SK-N-DZ (cell line): ENCODE measurements around the gene RAB5IF. TPM values are rescaled to one million over a fixed set of nuclear protein-coding genes. Genes with fewer than 3 reads are reported as not detected.
A peak's percentile ranks its signal among the peaks of the same experiment; 100 is the strongest.
"Not testable (repeated sequence)": the region's sequence is repeated elsewhere in the genome, so short reads cannot be mapped to it uniquely, and the experiment has no call there.

Source experiments
- DNase-seq: peaks from one replicate; pipeline ENCODE4 v3.0.0-alpha.2; 2015; ENCODE audit warnings: low spot score
- polyA plus RNA-seq, 2 experiments: library from polyadenylated mRNA; depleted of rRNA; stranded (reverse); fragments of >200 nt; gene quantifications; 2 replicates each; pipeline ENCODE4 v1.2.3, GENCODE V29; 2014

The RAB5IF gene, protein sequence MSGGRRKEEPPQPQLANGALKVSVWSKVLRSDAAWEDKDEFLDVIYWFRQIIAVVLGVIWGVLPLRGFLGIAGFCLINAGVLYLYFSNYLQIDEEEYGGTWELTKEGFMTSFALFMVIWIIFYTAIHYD
- polyA plus RNA-seq (2014; cell fraction: cytosol; rRNA removed), result 235 and 276 TPM in 2 replicates
- 196 and 215 TPM in 2 replicates for polyA plus RNA-seq (2014; cell fraction: nucleus; rRNA removed)

DNA sequence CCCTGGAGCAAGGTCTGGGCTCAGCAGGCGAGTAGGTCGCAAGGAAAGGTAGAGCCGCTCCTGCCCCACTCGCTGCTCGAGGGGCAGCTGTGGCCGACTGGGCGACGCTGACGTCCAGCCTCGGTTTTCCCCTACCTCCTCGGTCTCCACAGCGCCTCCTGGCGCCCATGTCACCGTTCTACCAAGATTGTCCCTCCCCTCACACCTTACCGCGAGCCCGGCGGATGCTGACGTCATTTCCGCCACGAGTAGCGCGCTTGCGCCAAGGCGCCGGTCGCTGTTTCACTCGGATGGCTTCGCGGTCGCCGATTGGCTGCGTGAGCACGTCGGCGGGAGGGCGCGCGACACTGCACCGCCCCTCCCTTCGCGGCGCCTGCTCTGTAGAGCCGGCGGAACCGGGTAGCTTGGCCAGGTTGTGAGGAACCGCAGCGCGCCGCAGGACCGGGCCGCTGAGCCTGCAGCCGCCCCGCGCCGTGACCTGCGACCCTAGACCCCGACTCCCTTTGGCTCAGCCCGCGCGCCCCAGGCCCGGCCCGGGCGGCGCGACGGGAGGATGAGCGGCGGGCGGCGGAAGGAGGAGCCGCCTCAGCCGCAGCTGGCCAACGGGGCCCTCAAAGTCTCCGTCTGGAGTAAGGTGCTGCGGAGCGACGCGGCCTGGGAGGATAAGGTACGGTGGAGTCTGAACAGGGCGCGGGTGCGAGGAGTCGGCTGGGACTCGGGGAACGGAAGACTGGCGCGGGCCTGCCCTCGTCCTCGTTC is at the start of gene RAB5IF:
RAB5IF (plus strand) TSS at position 381 of the 759 bp plus-strand sequence; CDS start at position 554, 173 bp downstream.
- DNase-seq, result peak; percentile 100

DNA sequence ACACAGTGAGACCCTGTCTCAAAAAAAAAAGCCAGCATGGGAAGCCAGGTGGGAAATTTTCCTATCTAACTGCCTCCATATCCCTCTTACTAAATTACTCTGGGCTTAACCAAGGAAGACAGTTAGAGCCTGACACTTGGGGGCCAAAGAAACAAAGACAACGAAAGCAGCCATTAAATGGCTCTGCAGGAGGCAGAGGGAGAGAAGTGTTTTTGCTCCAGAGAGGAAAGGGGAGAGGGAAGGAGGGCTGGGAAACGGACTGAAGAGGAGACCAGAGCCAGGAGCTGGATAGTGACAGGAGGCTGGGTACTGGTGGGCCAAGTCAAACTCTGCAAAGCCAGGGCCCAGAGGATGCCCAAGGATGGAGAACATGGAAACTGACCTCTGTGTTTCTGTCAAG is 42.9 kb upstream of the RAB5IF start:
- no peak for DNase-seq

DNA sequence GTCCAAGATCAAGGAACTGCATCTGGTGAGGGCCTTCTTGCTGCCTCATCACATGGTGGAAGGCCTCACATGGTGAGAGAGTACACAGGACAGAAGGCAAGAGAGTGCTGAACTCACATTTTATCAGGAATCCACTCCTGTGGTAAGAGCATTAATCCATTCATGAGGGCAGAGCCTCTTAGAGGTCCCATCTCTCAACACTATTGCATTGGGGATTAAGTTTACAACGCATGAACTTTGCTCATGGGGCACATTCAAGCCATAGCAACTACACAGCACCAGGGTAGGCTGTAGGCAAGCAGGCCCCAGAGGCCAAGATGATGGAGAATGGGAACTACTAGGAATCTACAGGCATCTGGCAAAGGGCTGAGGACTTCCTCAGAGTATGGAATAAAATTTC is 42.2 kb upstream of the RAB5IF start:
- DNase-seq, result no peak

DNA sequence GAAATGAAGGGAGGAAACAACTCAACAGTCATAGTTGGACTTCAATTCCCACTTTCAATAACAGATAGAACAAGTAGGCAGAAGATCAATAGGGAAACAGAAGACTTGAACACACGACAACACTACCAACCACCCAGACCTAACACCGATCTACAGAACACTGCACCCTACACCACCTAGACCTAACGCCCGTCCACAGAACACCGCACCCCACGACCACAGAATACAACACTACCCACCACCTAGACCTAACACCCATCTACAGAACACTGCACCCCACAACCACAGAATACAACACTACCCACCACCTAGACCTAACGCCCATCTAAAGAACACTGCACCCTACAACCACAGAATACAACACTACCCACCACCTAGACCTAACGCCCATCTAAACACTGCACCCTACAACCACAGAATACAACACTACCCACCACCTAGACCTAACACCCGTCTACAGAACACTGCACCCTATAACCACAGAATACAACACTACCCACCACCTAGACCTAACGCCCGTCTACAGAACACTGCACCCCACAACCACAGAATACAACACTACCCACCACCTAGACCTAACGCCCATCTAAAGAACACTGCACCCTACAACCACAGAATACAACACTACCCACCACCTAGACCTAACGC is 41.4 kb upstream of the RAB5IF start:
- not testable (repeated sequence) for DNase-seq

DNA sequence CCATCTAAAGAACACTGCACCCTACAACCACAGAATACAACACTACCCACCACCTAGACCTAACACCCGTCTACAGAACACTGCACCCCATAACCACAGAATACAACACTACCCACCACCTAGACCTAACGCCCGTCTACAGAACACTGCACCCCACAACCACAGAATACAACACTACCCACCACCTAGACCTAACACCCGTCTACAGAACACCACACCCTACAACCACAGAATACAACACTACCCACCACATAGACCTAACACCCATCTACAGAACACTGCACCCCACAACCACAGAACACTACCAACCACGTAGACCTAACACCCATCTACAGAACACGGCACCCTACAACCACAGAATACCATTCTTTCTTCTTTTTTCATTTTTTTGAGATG is 40.9 kb upstream of the RAB5IF start:
- not testable (repeated sequence) for DNase-seq

DNA sequence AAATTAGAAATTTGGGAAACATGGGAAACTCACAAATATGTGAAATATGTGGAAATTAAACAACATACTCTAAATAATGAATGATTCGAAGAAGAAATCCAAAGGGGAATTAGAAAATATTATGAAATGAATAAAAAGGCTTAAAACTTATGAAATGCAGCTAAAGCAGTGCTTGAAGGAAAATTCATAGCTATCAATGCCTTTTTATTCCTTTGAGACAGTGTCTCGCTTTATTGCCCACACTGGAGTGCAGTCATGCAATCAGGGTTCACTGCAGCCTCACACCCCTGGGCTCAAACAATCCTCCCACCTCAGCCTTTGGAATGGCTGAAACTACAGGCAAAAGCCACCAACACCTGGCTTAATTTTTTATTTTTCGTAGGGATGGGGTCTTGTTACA is 40.1 kb upstream of the RAB5IF start:
- no peak for DNase-seq

DNA sequence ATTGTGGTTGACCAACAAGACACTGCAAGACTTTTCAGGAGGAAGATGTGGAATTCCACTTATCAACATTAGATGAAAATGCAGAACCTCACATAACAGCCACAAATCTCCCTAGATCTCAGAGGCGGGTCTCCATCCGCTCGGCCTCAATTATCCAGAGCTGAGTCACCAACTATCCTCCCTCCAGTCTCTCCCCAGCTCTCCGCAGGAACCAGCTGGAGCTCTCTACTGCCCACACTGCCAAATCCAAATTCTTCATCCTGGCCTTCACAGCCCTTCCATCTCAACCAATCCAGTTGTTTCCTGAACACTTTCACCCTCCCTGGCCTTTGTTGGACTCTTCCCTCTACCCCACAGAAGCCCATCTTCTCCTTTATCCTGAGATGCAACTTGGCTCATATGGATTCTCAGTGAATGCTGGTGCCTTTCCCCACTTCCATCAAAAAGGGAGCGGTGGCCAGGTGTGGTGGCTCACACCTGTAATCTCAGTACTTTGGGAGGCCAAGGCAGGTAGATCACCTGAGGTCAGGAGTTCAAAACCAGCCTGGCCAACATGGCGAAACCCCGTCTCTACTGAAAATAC is 35.6 kb upstream of the RAB5IF start:
- DNase-seq, result no peak

DNA sequence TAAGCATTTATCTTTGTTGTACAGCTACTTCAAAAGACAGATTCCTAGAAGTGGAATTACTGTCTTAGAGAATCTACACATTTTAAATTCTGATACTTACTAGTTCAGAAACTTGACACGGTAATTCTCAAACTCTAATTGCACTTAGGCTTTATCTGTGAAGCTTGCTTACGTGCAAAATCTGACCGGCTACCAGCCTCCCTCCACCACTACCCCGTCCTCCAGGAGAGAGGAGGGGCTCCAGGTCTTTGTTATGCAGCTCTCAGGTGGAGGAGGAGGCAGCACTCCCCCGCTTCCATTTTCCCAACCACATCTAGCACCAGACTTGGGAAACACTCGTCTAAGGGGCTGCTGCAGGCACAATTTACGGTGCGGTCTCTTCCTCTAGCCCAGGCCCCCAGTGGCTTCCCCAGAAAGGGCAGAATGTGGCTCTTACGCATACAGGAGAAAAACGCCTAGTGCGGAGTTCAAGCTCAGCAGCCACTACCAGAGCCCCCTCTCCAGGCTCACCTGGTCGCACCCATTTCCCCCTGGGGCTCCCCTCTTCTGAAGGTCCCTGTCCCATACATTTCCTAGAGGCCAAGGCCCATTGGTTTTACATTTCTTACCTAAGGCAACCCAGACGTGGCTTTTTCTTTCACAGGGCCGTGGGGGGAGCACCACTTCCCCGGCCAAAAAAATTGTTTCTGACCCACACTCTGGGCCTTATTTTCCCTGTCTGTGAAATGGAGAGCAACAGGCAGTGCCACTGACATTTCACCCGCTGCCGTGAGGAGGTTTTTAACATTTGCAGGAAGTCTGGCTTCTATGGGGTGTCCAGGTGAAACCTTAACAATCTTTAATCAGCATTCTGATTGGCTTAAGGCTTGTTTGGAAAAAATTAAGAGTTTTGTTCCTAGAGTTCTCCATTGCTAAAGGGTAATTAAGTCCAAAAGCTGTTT is 33.7 kb upstream of the RAB5IF start:
- peak; percentile 59 for DNase-seq

DNA sequence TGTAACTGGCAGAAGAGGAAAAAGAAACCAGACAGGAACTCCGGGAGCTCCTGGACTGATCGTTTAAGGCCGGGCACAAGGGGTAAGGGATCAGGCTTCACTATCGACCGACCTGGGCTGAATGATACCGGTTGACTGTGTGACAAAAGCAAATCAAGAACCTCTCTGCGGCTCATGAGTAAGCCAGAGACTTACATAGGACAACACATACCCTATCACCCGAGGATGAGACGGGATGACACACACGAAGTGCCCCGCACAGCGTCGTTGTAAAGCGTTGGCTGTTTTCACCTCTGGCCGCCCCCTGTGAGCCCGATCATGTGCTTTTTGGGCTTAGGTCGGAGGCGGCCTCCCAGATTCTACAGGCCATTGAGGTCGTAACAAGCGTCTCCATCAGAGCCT is 32.9 kb upstream of the RAB5IF start:
- DNase-seq, result peak; percentile 57

DNA sequence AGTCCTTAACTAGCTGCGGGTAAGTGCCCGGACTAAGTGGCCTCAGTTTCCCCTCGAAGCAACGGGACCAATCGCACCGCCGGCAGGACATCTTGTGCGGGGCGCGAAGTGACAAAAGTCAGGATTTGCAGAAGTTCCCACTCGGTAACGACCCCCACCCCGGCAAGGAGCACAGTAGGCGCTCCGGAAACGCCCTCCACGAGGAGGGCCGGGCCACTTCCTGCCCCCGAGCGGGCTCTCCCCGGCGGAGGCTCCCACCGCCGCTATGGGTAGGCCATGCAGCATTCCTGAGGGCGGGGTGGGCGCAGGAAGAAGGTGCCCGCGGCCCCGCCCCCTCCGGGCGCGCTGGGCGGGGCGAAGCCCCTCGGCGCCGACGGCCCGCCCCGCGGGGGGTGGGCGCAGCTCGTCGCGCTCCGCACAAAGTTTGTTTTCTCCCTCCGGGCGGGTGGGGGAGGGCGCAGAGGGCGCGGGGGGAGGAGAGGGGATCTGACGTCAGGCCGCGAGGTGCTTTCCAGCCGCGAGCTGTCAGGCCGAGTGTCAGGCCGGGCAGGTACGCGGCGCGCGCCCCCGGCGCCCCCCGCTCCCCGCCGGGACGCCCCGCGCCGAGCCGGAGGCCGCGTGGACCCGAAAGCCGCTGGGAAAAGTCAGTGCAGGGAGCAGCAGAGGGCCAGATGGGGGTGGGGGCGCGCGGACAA is 32.3 kb upstream of the RAB5IF start, which contains the start of gene TGIF2:
TGIF2 (plus strand) TSS at position 495 of the 695 bp plus-strand sequence. CDS start 5,178 bp downstream, outside the sequence.
- peak; percentile 88 for DNase-seq

DNA sequence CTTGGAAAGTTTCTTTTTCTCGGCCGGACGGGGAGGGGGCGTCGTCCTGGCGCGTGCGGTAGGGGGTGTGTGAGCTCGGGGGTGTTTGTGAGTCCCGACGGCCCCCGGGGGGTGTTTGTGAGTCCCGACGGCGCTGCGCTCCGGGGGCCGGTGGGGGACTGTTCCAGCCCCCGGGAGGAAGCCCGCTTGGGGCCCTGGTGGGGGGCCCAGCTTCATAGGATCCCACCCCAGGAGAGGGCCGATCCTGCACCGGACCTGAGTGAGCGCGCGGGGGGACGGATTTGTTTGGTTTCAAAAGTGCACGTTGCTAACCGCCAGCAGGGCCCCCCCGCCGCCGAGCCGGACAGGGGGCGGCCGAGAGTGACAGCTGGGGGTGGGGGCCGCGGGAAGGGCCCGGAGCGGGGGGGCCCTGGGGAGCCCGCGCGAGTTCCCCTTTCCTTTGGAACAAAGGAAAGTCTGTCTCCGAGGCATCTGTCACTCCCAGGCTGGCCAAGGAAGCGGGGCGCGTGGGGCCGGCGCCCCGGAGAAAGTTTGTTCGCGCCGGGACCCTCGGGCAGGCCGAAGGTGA is 31.7 kb upstream of the RAB5IF start:
- no peak for DNase-seq

DNA sequence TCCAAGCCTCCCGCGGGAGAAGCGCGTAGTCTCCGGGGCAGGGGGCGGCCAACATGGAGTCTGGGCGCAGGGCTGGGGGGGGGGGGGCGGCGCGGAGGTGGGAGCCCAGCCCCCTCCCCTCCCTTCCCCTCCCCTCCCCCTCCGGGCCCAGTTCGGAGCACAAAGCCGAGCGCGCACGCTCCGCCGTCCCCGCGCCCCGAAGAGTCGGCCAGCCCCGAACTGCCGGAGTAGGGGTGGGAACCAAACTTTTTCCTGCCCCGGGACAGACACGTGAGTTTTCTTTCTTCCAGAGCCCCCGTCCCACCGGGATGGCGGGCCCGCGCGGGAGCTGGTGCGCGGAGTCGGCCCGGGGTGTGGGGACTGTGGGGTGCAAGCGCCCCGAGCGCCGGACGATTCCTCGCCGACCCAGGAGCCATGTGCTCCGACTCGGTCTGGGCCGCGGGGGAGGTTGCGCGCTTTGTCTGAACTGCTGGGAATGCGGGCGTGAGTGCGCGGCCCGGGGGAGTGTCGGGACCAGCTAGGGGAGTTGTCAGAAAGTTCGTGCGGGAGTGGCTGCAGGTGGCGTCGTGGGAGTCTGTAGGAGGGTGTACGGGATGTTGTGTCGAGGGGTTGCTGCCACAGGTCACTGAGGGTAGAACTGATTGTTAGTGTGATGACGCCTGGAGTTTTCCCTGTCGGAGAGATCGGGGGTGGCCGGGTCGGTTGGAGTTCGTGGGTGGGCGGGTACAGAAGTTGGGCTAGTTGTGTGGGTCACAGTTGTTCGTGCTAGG is 31.0 kb upstream of the RAB5IF start:
- peak; percentile 55 for DNase-seq

DNA sequence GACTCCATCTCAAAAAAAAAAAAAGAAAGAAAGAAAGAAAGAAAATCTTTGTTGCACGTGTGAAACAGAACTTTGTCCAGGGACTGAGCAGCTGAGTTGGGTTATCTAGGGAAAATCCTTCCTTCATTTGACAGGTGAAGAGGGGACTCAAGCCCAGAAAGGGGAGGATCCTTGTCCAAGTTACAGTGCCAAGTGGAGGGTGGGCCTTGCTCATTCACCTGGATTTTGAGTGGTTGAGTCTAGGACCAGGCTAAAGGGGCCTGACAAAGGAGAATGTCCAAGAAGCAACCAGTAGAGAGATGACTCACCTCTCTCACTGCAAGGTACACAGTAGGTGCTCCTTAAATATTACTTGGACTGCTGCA is 29.5 kb upstream of the RAB5IF start:
- DNase-seq, result no peak

DNA sequence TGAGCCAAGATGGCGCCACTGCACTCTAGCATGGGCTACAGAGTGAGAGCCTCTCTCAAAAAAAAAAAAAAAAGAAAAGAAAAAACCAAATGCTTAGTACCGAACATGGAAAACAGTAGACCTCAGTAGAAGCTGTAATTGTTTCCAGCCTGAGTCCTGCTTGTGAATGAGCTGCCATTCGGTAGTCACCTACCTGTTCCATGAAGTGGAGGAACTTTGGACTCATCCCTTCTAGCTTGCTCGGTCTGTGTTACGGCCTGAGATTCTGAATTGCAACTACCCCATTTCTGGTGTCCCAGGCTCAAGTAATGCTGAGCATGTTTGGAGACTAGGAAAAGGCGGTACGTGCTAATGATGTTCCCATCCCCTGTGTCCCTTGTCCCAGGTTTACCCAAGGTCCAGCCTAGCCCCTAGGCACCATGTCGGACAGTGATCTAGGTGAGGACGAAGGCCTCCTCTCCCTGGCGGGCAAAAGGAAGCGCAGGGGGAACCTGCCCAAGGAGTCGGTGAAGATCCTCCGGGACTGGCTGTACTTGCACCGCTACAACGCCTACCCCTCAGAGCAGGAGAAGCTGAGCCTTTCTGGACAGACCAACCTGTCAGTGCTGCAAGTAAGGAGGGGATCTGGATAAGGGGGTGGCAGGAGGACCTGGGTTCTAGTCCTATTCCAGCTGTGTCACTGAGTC is 27.1 kb upstream of the RAB5IF start:
- no peak for DNase-seq

DNA sequence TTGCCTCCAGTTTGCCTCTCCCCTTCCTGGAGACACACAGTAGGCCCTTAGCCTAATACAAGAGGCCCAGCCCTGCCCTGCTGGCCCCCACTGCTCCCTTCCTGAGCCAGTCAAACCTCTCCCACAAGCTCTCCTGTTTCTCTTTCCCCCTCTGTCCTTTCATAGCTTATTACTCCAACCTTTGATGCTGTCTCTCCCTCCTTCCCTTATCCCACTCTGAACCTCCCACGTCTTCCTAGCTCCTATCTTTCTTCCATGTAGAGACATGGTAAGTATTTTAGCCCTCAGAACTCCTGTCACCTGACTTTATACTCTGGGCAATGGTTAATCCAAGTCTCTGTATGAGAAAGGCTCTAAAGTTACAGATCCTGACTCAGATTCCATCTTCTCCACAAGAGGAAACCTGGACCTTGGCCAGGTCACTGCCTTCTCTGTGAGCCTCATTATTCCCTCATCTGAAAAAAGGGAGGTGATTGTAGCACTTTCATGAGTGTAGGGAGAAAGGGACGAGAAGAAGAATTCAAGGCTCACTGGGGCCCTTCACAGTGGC is 25.5 kb upstream of the RAB5IF start:
- DNase-seq, result no peak

DNA sequence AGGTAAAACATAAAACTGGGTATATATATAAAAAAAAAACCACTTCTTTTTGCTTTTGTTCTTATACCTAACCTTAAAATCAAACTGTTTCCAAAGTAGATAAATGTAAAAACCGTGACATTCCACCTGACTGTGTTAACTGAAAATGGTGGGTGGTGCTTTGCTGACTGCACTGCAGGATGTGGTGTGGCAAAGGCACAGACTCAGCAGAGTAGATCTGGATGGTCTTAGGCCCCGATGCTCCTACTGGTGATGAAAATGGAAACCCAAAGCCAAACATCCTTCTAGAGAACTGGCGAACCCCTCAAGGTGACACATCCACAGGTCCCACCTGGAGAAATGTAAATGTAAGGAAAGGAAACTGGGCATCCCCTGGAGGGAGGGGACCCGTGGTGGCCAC is 23.3 kb upstream of the RAB5IF start:
- DNase-seq, result no peak

DNA sequence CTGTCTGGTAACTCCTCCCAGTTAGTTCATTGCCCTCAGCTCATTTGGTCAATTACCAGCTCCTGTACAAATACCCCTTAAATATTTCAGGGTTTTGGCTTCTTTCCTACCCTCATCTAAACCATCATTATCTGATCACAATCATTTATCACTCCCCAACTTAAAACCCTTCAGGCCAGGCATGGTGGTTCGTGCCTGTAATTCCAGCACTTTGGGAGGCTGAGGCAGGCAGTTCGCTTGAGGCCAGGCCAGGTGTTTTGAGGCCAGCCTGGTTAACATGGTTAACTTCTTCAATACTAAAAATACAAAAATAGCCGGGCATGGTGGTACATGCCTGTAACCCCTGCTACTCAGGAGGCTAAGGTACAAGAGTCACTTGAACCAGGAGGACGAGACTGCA is 22.8 kb upstream of the RAB5IF start:
- DNase-seq, result no peak

DNA sequence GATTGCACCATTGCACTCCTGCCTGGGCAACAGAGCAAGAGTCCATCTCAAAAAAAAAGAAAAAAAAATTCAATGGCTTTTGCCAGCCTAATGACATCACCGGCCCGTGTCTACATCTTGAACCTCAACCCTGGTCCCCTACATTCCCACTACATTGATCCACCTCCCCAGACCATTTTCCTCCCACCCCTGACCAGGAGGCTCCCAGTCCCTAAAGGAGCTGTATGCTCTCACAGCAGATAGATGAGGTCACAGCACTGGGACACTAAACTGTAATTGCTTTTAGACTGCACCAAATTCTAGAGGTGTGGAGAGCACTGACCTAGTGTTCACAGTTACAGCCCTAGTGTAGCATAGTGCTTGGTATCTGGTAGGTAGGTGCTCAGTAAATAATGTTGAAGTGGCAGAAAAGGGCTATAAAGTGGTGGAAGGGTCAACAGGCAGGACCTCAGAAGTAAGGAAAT is 21.5 kb upstream of the RAB5IF start:
- DNase-seq, result no peak
